Activated naive CD8-positive, alpha-beta T cell treated with anti-CD3 and anti-CD28 coated beads, Interleukin-2, amount 10 ng/mL, durations not matched to agents 7 days and 5 days (primary cell): ENCODE measurements around the gene LIPK. TPM values are rescaled to one million over a fixed set of nuclear protein-coding genes. Genes with fewer than 3 reads are reported as not detected.

Source experiments
- total RNA-seq, 2 experiments: library from RNA; stranded (reverse); gene quantifications; one replicate each; pipeline ENCODE4 v1.2.3, GENCODE V29; 2021

Gene LIPK
- total RNA-seq, 2 experiments from 2014 or later: not detected

Other genes starting within 250 kb of the LIPK start
- gene RNLS, start 122.9 kb upstream of the LIPK start, total RNA-seq: 1 to 10 TPM; 3.5 to 5.2 TPM
- under 1 TPM in 1 of 2 experiments, not detected in 1; 0.17 TPM for gene LIPJ, start 119.5 kb upstream of the LIPK start, total RNA-seq
- gene LIPF, start 41.8 kb upstream of the LIPK start, total RNA-seq: not detected
- gene LIPN, start 53.8 kb downstream of the LIPK start, total RNA-seq: not detected
- not detected for gene LIPM, start 96.5 kb downstream of the LIPK start, total RNA-seq
- gene ANKRD22, start 145.6 kb downstream of the LIPK start, total RNA-seq: not detected
- gene STAMBPL1, start 174.0 kb downstream of the LIPK start, total RNA-seq: 10 to 100 TPM; 48.3 to 54.0 TPM
- gene ACTA2, start 246.5 kb downstream of the LIPK start, total RNA-seq: 10 to 100 TPM; 11.0 to 13.8 TPM